Measurements from ENCODE around the gene TFEB.

The TFEB gene

GRCh38 chr6:41657131-41658094 is 78.0 kb downstream of the TFEB start:
- TF ChIP-seq CTCF (IDR thresholded peaks at IDR 0.05; ENCODE audit: low read depth, low read length): no peak
- in situ Hi-C loops (cut with HindIII; ENCODE audit: low sequenced_read_pairs): no loop called here
- no peak for DNase-seq (ENCODE audit: low read depth, low spot score)
- H3K4me3 ChIP-seq (ENCODE audit: low read depth, low read length): no peak overlapping the region

DNA sequence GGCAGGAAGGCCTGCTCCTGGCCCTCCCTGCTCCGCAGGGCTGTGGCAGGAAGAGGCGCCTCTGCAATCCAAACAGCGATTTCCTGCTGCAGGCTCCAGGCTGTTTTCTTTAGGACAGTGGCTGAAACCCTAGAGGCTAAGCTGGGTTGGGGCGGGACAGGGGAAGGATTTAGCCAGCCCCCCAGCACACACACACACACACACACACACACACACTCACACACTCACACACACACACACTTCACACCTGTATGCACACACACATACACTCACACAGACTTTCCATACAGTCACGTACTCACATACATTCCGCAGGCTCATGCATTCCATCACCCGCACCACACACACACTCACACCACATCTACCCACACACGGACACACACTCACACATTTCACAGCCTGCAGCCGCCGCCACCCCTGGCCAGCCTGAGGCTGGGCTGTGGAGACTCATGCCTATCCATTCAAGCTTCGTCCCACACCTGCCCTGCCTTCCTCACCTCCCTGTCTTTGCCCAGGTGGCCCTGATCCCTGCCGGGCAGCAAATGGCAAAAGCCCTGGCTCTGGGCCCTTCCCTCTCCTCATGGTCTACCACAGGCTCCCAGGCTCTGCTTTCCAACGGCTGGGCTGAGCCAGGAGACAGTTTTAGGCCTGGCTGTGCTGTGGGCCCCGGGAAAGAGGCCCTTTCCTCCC is 79.3 kb downstream of the TFEB start:
- in situ Hi-C loops (cut with HindIII; ENCODE audit: low sequenced_read_pairs): no loop called here
- TF ChIP-seq CTCF (IDR thresholded peaks at IDR 0.05; ENCODE audit: low read depth, low read length): no peak
- peak; percentile 44 for DNase-seq (ENCODE audit: low read depth, low spot score)
- no peak overlapping the region for H3K4me3 ChIP-seq (ENCODE audit: low read depth, low read length)

DNA sequence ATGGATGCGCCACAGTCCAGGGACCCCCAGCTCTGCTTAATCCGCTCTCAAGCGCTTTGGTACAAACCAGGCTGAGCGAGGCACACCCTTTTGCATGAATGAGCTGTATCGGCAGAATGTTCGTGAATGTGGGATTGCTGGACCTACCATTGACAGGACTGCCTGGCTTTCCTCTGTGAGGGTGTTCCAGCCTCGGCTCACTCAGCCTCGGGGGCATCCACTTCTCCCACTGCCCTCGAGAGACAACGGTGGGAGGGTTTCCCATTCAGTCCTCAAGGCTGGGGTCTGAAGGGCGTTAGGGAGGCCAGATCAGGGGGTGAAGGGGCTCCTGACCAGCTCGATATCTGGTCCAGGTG is 79.8 kb downstream of the TFEB start:
- TF ChIP-seq CTCF (IDR thresholded peaks at IDR 0.05; ENCODE audit: low read depth, low read length): no peak
- DNase-seq (ENCODE audit: low read depth, low spot score): no peak
- in situ Hi-C loops (cut with HindIII; ENCODE audit: low sequenced_read_pairs): no loop called here
- no peak overlapping the region for H3K4me3 ChIP-seq (ENCODE audit: low read depth, low read length)

- in situ Hi-C loops (cut with HindIII; ENCODE audit: low sequenced_read_pairs): no loop called here
- no peak for DNase-seq (ENCODE audit: low read depth, low spot score)
- no peak overlapping the region for H3K4me3 ChIP-seq (ENCODE audit: low read depth, low read length)
- no peak for TF ChIP-seq CTCF (IDR thresholded peaks at IDR 0.05; ENCODE audit: low read depth, low read length)
Measured at GRCh38 chr6:41655176-41655575, 80.2 kb downstream of the TFEB start.

DNA sequence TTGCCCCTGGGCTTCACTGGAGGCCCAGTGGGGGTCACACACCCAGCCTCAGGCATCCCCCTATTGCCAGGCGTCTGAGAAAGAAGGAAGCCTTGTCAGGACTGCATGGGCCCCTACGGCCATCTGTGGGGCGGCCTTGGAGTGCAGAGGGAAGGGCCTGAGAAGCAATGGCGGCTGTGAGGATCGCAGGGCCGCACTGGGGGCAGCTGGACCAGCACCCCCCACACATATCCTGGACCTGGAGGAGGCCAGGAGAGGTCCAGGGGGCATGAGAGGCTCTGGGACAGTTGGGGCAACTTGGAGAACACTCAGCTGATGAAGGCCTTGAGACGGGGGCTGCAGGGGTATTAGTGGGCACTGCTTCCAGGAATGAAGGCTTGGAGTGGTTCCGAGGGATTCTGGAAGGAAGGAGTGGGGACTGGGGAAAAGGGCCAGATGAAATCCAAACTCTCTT is 80.7 kb downstream of the TFEB start:
- no peak for DNase-seq (ENCODE audit: low read depth, low spot score)
- no peak for TF ChIP-seq CTCF (IDR thresholded peaks at IDR 0.05; ENCODE audit: low read depth, low read length)
- in situ Hi-C loops (cut with HindIII; ENCODE audit: low sequenced_read_pairs): no loop called here
- no peak overlapping the region for H3K4me3 ChIP-seq (ENCODE audit: low read depth, low read length)

DNA sequence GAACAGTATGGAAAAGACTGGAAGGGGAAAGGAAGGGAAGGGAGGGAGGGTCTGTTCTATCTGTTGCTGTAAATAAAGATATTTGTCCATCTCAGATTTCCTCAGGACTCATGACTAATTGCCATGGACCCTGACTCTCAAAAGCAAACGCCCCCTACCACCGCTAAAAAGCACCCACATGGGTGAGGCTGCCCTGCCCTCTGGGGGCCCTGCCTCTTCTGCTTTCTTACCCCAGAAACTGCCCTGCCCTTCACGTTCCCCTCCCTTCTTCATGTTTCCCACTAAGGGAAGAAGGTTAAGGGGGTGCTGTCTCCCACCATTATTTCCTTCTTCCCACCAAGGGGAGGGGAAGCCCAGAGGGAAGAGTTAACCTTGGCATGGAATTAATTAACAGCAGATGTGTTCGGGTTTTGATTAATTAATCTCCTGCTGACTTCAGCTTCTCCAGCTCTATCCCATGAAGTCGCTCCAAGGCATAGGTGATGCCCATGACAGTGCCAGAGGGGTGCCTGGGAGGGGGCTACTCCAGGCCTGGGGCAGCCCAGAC is 81.2 kb downstream of the TFEB start:
- DNase-seq (ENCODE audit: low read depth, low spot score): no peak
- H3K4me3 ChIP-seq (ENCODE audit: low read depth, low read length): no peak overlapping the region
- TF ChIP-seq CTCF (IDR thresholded peaks at IDR 0.05; ENCODE audit: low read depth, low read length): no peak
- in situ Hi-C loops (cut with HindIII; ENCODE audit: low sequenced_read_pairs): no loop called here

Measured in astrocyte of the spinal cord (primary cell).